GM21619 (cell line): ENCODE results near the gene TYK2.
"Not testable (repeated sequence)": the region's sequence is repeated elsewhere in the genome, so short reads cannot be mapped to it uniquely, and the experiment has no call there.

Experiments
- ATAC-seq: cut with Tn5 transposase; IDR thresholded peaks from one replicate; pipeline ENCODE4 v1.9.1; 2021; ENCODE audit not compliant: unreplicated experiment

Gene TYK2

GRCh38 chr19:10377140-10377640 is 3.2 kb downstream of the TYK2 start:
- ATAC-seq = not testable (repeated sequence)

GRCh38 chr19:10374931-10375330 is 5.4 kb downstream of the TYK2 start:
- ATAC-seq = no peak

GRCh38 chr19:10372690-10373089 is 7.7 kb downstream of the TYK2 start:
- ATAC-seq = no peak

GRCh38 chr19:10368101-10368803 is 12.1 kb downstream of the TYK2 start:
- ATAC-seq = no peak

- ATAC-seq = not testable (repeated sequence)
Measured at GRCh38 chr19:10366950-10367512, 13.3 kb downstream of the TYK2 start.

GRCh38 chr19:10365518-10365917 is 14.9 kb downstream of the TYK2 start:
- ATAC-seq = no peak

GRCh38 chr19:10364644-10365043 is 15.7 kb downstream of the TYK2 start:
- no peak for ATAC-seq

GRCh38 chr19:10363789-10364281 is 16.5 kb downstream of the TYK2 start:
- ATAC-seq = no peak

- no peak for ATAC-seq
Measured at GRCh38 chr19:10362259-10362658, 18.1 kb downstream of the TYK2 start.

- ATAC-seq = no peak
Measured at GRCh38 chr19:10361569-10362011, 18.8 kb downstream of the TYK2 start.

GRCh38 chr19:10356431-10356830 is 23.9 kb downstream of the TYK2 start:
- no peak for ATAC-seq

- no peak for ATAC-seq
Measured at GRCh38 chr19:10353793-10354391, 26.5 kb downstream of the TYK2 start.

GRCh38 chr19:10352764-10353671 is 27.4 kb downstream of the TYK2 start:
- no peak for ATAC-seq

GRCh38 chr19:10346509-10346908 is 33.9 kb downstream of the TYK2 start:
- no peak for ATAC-seq

- ATAC-seq = no peak
Measured at GRCh38 chr19:10344780-10345179, 35.6 kb downstream of the TYK2 start.

- no peak for ATAC-seq
Measured at GRCh38 chr19:10343495-10343894, 36.9 kb downstream of the TYK2 start.

- ATAC-seq = no peak
Measured at GRCh38 chr19:10339977-10340376, 40.4 kb downstream of the TYK2 start.

GRCh38 chr19:10339380-10339960 is 40.9 kb downstream of the TYK2 start, which contains the start of gene ICAM3:
TSS of gene ICAM3 (minus strand) at chr19:10339624. CDS start at chr19:10339614, 10 bp downstream.
- ATAC-seq = peak; percentile 72

GRCh38 chr19:10338940-10339339 is 41.4 kb downstream of the TYK2 start:
- ATAC-seq = peak; percentile 8

GRCh38 chr19:10336725-10337124 is 43.6 kb downstream of the TYK2 start:
- ATAC-seq = not testable (repeated sequence)
